GM23248 (cell line): ENCODE results near the gene WAPL.

Source experiments
- EZH2 ChIP-seq: fragments of 200-600 bp; sonication (generic); IDR thresholded peaks from 2 replicates; pipeline ENCODE4 v1.6.1; 2018; ENCODE audit warnings: antibody characterized with exemption, mild to moderate bottlenecking; ENCODE audit not compliant: insufficient read depth, poor library complexity, severe bottlenecking
- EZH2phosphoT487 ChIP-seq: fragments of 200-600 bp; sonication (generic); IDR thresholded peaks from 2 replicates; pipeline ENCODE4 v1.6.1; 2018; ENCODE audit warnings: antibody characterized with exemption, moderate library complexity, mild to moderate bottlenecking, low read depth; ENCODE audit not compliant: insufficient read depth

DNA sequence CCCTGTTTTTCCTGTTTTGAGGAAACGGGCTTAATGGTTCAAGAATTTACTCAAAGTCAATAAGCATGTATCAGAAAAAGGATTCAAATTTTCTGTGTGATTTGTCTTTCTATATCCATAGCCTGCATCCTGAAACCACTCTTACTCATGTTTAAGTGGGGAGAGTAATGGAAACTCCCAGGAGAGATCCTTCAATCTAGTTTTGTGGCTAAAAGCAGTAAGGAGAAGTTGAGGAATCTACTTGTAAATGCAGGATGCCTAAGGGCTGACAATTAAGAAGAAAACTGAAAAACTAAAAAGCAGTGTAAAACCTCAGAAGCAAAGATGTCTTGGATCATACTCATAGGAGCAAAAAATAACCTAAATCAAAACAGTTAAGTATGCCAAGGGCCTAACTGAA lies 86.9 kb downstream of the WAPL start:
- TF ChIP-seq EZH2phosphoT487, result no peak
- no peak for TF ChIP-seq EZH2
